Heart right ventricle (tissue), 16 donors: ENCODE results near the gene TNFRSF6B. TPM values are rescaled to one million over a fixed set of nuclear protein-coding genes. Genes with fewer than 3 reads are reported as not detected.
"Not testable (repeated sequence)": the region's sequence is repeated elsewhere in the genome, so short reads cannot be mapped to it uniquely, and the experiment has no call there.

Experiments
- ATAC-seq, 8 donors: fragments of 200-7000 bp; cut with Tn5 transposase; one replicate each; pipeline ENCODE4 v1.9.1; 2020; ENCODE audit warnings: mild to moderate bottlenecking in 8 of 8, moderate library complexity in 8 of 8, moderate number of reproducible peaks in 1 of 8
- DNase-seq, 2 donors: peaks; one replicate each; pipeline ENCODE4 v3.0.0-alpha.2; 2020
- H3K27ac ChIP-seq, 10 donors: fragments of 200-600 bp; sonication (generic) in 2 of 10; one replicate each; pipeline versions ENCODE4 v1.5.0 to v1.8.0; 2020 to 2022; ENCODE audit warnings: mild to moderate bottlenecking in 3 of 10
- H3K27me3 ChIP-seq, 7 donors: fragments of 200-600 bp; one replicate each; pipeline ENCODE4 v1.8.0; 2021 to 2022; ENCODE audit warnings: mild to moderate bottlenecking in 2 of 7
- H3K36me3 ChIP-seq, 9 donors: fragments of 200-600 bp; sonication (generic) in 1 of 9; one replicate each; pipeline versions ENCODE4 v1.5.0 to v1.8.0; 2020 to 2022; ENCODE audit warnings: mild to moderate bottlenecking in 2 of 9
- H3K4me1 ChIP-seq, 9 donors: fragments of 200-600 bp; sonication (generic) in 1 of 9; one replicate each; pipeline versions ENCODE4 v1.5.0 to v1.8.0; 2020 to 2022; ENCODE audit warnings: mild to moderate bottlenecking in 4 of 9
- H3K4me3 ChIP-seq, 10 donors: fragments of 200-600 bp; sonication (generic) in 2 of 10; one replicate each; pipeline versions ENCODE4 v1.5.0 to v1.8.0; 2020 to 2022; ENCODE audit warnings: mild to moderate bottlenecking in 7 of 10, moderate library complexity in 2 of 10
- H3K9me3 ChIP-seq, 11 donors: fragments of 200-600 bp in 10 of 11; sonication (generic) in 2 of 11; one replicate each; pipeline versions ENCODE4 v1.5.0 to v1.8.0; 2013 to 2022; ENCODE audit warnings: mild to moderate bottlenecking in 2 of 11, control low read depth in 1 of 11, moderate library complexity in 1 of 11
- WGBS, 2 donors: extraction: QIAGEN DNeasy Blood & Tissue Kit; methylation state at CpG; one replicate each; pipeline ENCODE4 v1.1.7; 2013; ENCODE audit warnings: inconsistent platforms in 1 of 2; 5-methylcytosine and 5-hydroxymethylcytosine counted together
- intact Hi-C, 10 donors: fragments of 100-400 bp; cut with DNase I; formaldehyde crosslinking; loops; one replicate each; pipeline versions ENCODE4 v1.11.1 to v1.14.2; 2022
- polyA plus RNA-seq, 2 donors: library from polyadenylated mRNA; stranded (reverse); fragments of 200-250 nt; gene quantifications; one replicate each; pipeline ENCODE4 v1.2.3, GENCODE V29; 2013
- total RNA-seq, 10 donors: library from RNA; stranded (reverse); fragmentation: NEBNext Ultra II Directional in 3 of 10; extraction: Animal tissue kit (Norgen Biotek cat#: 25700) in 3 of 10; gene quantifications; one replicate each; pipeline versions ENCODE4 v1.2.1 to v1.2.4, GENCODE V29; 2021 to 2023
- TF ChIP-seq, protein P1 (sequence below), 9 donors: fragments of 200-600 bp; sonication (generic) in 2 of 9; IDR thresholded peaks; one replicate each; pipeline versions ENCODE4 v1.5.0 to v1.8.0; 2021 to 2022; ENCODE audit warnings: antibody characterized with exemption in 9 of 9, mild to moderate bottlenecking in 5 of 9, moderate library complexity in 1 of 9
- donor health status: Arrhythmogenic right ventricular cardiomyopathy.
- donor health status: ischemic (EF 13 %, LVEDD 7.1; RV severe dilation, severe dysfunction).
- donor health status: healthy with polysubstance abuse.
- donor health status: DM: no; HTN: yes; CAD: no.
- donor health status: DM: no; HTN: no; CAD: no.
- donor health status: ischemic (EF 25% LVEDD 6.9; RV normal size, moderate dysfunction).
- donor health status: ischemic (EF 25% LVEDD 5.7; RV mildly dilated, moderate dysfunction).
- donor health status: healthy.
- donor health status: DM: yes; HTN: yes; CAD: no.
- donor health status: Ischemic cardiomyopathy.
- donor health status: ischemic (EF 35%, LVEDD 5.7; RV mildly dilated, moderate dysfunction).
- donor health status: nonischemic (EF 11% LVEDD 7.7; RV severe dilation, severe dysfunction).
- donor health status: DM: yes; HTN: yes; CAD: no.
- donor health status: PGD.
- donor health status: ischemic (EF 29% LVEDD 5.4; RV normal size, mild dysfunction).
- donor health status: nonischemic (EF 23%, LVEDD 6.1; RV moderate dilation, normal function).

TNFRSF6B gene
- total and polyA plus RNA-seq, 12 donors = 0.26 to 12.5 (median 0.82) TPM

DNA sequence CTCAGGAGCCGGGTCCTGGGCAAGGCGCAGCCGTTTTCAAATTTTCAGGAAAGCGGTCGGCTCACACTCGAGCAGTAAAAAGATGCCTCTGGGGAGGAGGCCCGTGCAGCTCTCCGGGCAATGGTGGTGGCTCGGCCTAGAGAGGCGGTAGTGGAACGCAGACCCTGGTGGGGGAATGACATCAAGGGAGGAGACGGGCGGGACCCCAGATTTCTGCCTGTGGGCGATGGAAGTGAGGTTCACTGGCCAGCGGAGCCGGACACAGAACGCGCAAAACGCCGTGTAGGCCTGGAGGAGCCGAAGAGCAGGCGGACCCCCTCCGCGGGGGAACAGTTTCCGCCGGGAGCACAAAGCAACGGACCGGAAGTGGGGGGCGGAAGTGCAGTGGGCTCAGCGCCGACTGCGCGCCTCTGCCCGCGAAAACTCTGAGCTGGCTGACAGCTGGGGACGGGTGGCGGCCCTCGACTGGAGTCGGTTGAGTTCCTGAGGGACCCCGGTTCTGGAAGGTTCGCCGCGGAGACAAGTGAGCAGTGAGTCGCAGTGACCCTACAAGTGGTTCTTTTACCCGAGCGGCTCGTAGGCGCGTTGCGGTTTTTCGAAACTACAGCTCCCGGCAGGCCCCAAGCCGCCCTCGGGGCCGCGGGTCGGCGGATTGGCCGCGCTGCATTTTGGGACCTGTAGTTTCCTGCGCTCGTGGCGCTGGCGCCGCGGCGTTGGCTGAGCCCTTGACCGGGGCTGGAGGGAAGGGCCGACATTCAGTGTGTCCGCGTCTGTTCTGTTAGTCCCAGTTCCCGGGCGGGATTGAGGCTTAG, 38.3 kb upstream of the TNFRSF6B start, which contains the start of gene RTEL1:
Gene RTEL1, plus strand, starts transcription at position 376 of the 812 bp plus-strand sequence. CDS start 1,091 bp downstream, outside the sequence.
- DNase-seq (peak; percentile 92), ATAC-seq (peak; percentile 94 to 98 (median 96))
- Histone ChIP-seq H3K4me3 (peak within 1 kb of the TSS; percentile 38 to 89 (median 72)), H3K27me3 (peaks cover 0 to 3% (median 0%) of the 10 kb centered on the region in 7 donors), H3K27ac (peak within 1 kb of the TSS; percentile 73 to 95 (median 90)), H3K4me1 (peaks cover 8 to 36% (median 29%) of the 10 kb centered on the region in 9 donors), H3K36me3 (peaks cover 0 to 31% (median 7%) of the 10 kb centered on the region in 9 donors), H3K9me3 (no peaks in the 10 kb centered on the region)
- 1 to 2% methylated on average over 73 of the region's 73 CpGs for WGBS, 2 donors
- TF ChIP-seq, protein P1, sequence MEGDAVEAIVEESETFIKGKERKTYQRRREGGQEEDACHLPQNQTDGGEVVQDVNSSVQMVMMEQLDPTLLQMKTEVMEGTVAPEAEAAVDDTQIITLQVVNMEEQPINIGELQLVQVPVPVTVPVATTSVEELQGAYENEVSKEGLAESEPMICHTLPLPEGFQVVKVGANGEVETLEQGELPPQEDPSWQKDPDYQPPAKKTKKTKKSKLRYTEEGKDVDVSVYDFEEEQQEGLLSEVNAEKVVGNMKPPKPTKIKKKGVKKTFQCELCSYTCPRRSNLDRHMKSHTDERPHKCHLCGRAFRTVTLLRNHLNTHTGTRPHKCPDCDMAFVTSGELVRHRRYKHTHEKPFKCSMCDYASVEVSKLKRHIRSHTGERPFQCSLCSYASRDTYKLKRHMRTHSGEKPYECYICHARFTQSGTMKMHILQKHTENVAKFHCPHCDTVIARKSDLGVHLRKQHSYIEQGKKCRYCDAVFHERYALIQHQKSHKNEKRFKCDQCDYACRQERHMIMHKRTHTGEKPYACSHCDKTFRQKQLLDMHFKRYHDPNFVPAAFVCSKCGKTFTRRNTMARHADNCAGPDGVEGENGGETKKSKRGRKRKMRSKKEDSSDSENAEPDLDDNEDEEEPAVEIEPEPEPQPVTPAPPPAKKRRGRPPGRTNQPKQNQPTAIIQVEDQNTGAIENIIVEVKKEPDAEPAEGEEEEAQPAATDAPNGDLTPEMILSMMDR (IDR thresholded peaks at IDR 0.05) = peak in 1 of 9 donors; percentile 25
- intact Hi-C loops = loop anchor here in 3 of 10 donors (1.0 to 10.0 kb wide), 5 partner anchors 31 to 207 kb away; partner anchors contain the start of genes ARFRP1 (in 2 of the 3), GMEB2 (in 2 of the 3), LIME1 (in 1 of the 3) and SLC2A4RG (in 1 of the 3)

DNA sequence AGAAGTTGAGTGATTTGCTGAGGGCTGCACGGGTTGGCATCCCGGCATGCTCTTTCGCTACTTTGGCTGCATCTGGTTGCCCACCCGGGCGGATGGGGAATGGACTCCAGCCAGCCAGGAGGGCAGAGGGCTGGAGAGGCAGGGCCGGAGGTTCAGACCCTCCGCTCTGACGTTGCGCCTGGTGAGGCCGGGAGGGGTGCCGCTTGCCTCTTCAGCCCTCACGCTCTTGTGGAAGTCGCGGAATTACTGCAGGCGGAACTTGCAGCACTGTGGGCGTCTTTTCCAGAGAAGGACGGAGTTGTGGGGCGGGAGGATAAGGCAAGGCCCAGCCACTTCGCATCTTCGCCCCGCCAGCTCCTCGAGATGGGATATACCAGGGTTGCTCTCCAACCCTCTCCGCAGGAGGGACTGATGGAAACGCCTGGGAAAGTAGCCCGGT, 37.7 kb upstream of the TNFRSF6B start:
- H3K27ac ChIP-seq = peak overlapping the region; percentile 73 to 95 (median 90)
- H3K4me1 ChIP-seq = peaks cover 8 to 32% (median 25%) of the 10 kb centered on the region in 9 donors
- intact Hi-C loops = loop anchor here in 3 of 10 donors (1.0 to 10.0 kb wide), 5 partner anchors 31 to 206 kb away; partner anchors contain the start of genes ARFRP1 (in 2 of the 3), GMEB2 (in 2 of the 3), LIME1 (in 1 of the 3) and SLC2A4RG (in 1 of the 3)
- H3K36me3 ChIP-seq = peaks cover 0 to 38% (median 7%) of the 10 kb centered on the region in 9 donors
- peak overlapping the region; percentile 38 to 89 (median 72) for H3K4me3 ChIP-seq
- H3K9me3 ChIP-seq = no peaks in the 10 kb centered on the region
- DNase-seq = no peak
- WGBS, 2 donors = 2% methylated on average over 25 of the region's 25 CpGs
- peaks cover 0 to under 1% (median 0%) of the 10 kb centered on the region in 7 donors for H3K27me3 ChIP-seq
- TF ChIP-seq, protein P1 (IDR thresholded peaks at IDR 0.05) = no peak
- ATAC-seq = peak; percentile 13 to 49 (median 33)

DNA sequence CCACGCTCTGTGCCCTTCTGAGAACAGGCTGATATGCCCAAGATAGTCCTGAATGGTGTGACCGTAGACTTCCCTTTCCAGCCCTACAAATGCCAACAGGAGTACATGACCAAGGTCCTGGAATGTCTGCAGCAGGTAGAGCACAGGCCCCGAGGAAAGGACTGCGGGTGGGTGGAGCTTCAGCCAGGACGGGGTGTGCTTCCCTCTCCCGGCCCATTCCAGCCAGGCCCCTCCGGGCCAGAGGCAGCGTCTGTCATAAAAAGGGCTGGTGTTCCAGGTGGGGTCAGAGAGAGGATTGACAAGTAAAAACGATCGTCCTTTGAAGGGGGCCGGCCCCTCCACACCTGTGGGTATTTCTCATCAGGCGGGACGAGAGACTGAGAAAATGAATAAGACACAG, 37.1 kb upstream of the TNFRSF6B start:
- Histone ChIP-seq H3K9me3 (no peaks in the 10 kb centered on the region), H3K36me3 (peaks cover 0 to 42% (median 7%) of the 10 kb centered on the region in 9 donors), H3K27ac (peak overlapping the region in 8 of 10 donors; percentile 81 to 95 (median 91)), H3K27me3 (no peaks in the 10 kb centered on the region), H3K4me1 (peaks cover 8 to 27% (median 23%) of the 10 kb centered on the region in 9 donors), H3K4me3 (peak overlapping the region in 9 of 10 donors; percentile 51 to 89 (median 73))
- no peak for DNase-seq
- TF ChIP-seq, protein P1 (IDR thresholded peaks at IDR 0.05) = no peak
- 69 to 70% methylated on average over 13 of the region's 13 CpGs for WGBS, 2 donors
- no peak for ATAC-seq
- intact Hi-C loops = loop anchor here in 2 of 10 donors (2.0 to 10.0 kb wide), 3 partner anchors 48 to 205 kb away; partner anchors contain the start of genes ARFRP1 (in 1 of the 2), LIME1 (in 1 of the 2), SLC2A4RG (in 1 of the 2) and TPD52L2 (in 1 of the 2)

DNA sequence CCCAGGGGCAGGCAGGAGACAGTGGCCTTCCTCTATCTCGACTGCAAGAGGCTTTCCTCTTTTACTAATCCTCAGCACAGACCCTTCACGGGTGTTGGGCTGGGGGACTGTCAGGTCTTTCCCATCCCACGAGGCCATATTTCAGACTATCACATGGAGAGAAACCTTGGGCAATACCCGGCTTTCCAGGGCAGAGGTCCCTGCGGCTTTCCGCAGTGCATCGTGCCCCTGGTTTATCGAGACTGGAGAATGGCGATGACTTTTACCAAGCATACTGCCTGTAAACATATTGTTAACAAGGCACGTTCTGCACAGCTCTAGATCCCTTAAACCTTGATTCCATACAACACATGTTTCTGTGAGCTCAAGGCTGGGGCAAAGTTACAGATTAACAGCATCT, 36.3 kb upstream of the TNFRSF6B start:
- WGBS, 2 donors = 90 to 94% methylated on average over 10 of the region's 10 CpGs
- DNase-seq, H3K9me3 ChIP-seq, H3K4me3 ChIP-seq, intact Hi-C loops, H3K27me3 ChIP-seq, ATAC-seq, H3K27ac ChIP-seq: not testable (repeated sequence)
- Histone ChIP-seq H3K36me3 (peaks cover 0 to 48% (median 7%) of the 10 kb centered on the region in 9 donors), H3K4me1 (peaks cover 8 to 27% (median 21%) of the 10 kb centered on the region in 9 donors)
